GM06990 (cell line): ENCODE measurements around the gene STXBP6.
A peak's percentile ranks its signal among the peaks of the same experiment; 100 is the strongest.

Experiments used
- DNase-seq: peaks from one replicate; pipeline ENCODE4 v3.0.0-alpha.2; 2011; ENCODE audit not compliant: insufficient read length; ENCODE audit errors: extremely low read depth
- H3K27me3 ChIP-seq: replicated peaks from 2 replicates; pipeline ENCODE4 v1.6.0; 2011; ENCODE audit warnings: low read length; ENCODE audit not compliant: control insufficient read depth, insufficient read depth
- H3K36me3 ChIP-seq: 2 replicates; pipeline ENCODE4 v1.5.1; 2011; ENCODE audit warnings: low read length; ENCODE audit not compliant: control insufficient read depth, insufficient read depth
- H3K4me3 ChIP-seq: replicated peaks from 2 replicates; pipeline ENCODE4 v1.5.1; 2011; ENCODE audit warnings: low read depth, mild to moderate bottlenecking, control low read depth, low read length
- TF ChIP-seq, protein P1 (sequence below): IDR thresholded peaks from 2 replicates; pipeline ENCODE4 v1.5.1; 2011; ENCODE audit warnings: low read length, control low read depth, mild to moderate bottlenecking, inconsistent platforms; ENCODE audit not compliant: insufficient read depth, poor library complexity, severe bottlenecking

STXBP6 gene

DNA sequence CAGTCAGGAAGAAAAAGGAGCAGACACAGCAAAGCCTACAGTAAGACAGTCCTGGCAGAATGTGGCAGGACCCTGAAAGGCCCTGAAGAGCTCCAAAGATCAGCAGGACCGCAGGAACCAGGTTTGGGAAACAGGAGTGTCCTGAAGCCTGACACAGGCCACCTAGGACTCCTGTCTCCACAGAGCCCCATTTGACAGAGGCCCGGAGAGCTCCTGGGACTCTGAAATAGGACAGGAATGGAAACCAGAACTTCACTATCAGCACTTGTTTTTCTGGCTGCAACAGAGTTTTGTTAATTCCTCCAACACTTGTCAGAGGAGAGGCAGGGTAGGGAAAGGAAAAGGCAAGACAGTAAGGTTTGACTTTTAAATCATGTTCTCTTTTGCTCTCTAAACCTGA is 12.9 kb downstream of the STXBP6 start:
- no peak for DNase-seq
- Histone ChIP-seq H3K4me3 (no peak overlapping the region), H3K27me3 (no peaks in the 10 kb centered on the region), H3K36me3 (no peaks in the 10 kb centered on the region)
- TF ChIP-seq, protein P1, sequence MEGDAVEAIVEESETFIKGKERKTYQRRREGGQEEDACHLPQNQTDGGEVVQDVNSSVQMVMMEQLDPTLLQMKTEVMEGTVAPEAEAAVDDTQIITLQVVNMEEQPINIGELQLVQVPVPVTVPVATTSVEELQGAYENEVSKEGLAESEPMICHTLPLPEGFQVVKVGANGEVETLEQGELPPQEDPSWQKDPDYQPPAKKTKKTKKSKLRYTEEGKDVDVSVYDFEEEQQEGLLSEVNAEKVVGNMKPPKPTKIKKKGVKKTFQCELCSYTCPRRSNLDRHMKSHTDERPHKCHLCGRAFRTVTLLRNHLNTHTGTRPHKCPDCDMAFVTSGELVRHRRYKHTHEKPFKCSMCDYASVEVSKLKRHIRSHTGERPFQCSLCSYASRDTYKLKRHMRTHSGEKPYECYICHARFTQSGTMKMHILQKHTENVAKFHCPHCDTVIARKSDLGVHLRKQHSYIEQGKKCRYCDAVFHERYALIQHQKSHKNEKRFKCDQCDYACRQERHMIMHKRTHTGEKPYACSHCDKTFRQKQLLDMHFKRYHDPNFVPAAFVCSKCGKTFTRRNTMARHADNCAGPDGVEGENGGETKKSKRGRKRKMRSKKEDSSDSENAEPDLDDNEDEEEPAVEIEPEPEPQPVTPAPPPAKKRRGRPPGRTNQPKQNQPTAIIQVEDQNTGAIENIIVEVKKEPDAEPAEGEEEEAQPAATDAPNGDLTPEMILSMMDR: no peak

GRCh38 chr14:25034803-25035681 is 14.9 kb downstream of the STXBP6 start:
- no peaks in the 10 kb centered on the region for H3K27me3 ChIP-seq
- no peaks in the 10 kb centered on the region for H3K36me3 ChIP-seq
- H3K4me3 ChIP-seq: no peak overlapping the region
- no peak for DNase-seq
- TF ChIP-seq, protein P1: no peak

- no peak for DNase-seq
Observed at GRCh38 chr14:25033358-25033757, 16.6 kb downstream of the STXBP6 start.

DNA sequence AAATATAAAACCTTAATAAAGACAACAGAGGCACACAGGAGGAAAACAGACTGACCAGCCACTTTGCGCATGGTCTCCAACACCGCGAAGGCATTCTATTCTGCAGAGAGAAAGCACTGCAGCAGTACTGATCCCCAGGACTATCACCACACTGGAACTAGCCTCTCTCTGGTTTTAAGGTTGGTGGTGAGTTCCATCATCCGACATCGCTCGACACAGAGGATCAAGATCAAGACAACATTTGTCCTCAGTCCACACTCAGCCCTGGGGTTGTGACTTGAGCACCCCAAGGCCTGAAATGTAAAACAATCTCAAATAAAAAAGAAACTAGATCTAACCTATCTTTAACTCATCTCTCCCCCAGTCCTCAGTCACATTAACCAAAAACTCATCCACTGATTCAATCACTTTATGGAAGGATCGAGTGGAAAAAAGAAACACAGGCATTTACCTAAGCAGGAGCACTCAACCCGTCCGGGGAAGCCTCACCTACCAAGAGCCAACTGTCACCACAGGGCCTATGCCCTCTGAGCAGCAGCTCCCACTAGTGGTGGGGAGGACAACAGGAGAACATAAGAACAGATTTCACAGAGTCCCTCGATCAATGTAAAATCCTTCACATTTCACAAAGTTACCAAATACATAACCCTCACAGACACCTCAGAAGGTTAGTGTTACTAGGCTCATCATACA is 17.7 kb downstream of the STXBP6 start:
- Histone ChIP-seq H3K36me3 (no peaks in the 10 kb centered on the region), H3K4me3 (no peak overlapping the region), H3K27me3 (no peaks in the 10 kb centered on the region)
- DNase-seq: no peak
- TF ChIP-seq, protein P1: peak; percentile 46

More at GRCh38 chr14:25033358-25033757, 16.6 kb downstream of the STXBP6 start:
- no peak overlapping the region for H3K4me3 ChIP-seq
- H3K36me3 ChIP-seq: no peaks in the 10 kb centered on the region
- H3K27me3 ChIP-seq: no peaks in the 10 kb centered on the region
- TF ChIP-seq, protein P1: no peak

DNA sequence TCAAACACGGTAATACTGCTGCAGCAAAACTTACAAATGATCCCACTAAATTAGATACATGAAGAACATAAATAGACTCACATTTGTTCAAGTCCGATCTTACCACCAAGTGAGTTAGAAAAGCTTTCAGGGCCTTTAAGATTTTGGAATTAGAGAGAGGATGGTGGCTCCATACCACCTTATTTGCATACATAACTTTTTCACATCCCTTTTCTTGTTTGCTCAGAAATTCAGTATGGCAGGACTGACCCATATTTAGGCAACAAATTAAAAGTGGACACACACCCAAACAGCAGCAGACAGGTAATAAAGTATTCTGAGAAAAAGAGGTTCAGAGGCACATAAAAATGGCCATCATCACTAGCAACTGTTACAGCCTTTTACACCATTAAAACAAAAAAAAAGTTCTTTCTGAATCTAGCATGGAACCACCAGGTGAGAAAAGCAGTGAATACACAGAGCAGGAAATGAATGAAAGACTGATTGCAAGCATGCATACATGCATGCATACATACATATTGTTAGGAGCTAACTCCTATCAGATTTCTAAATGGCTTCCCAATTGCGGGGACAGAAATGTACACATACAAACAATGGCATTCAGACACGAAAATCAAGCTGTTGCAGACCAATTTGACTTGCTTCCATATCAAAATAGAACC is 23.3 kb downstream of the STXBP6 start:
- no peak for DNase-seq
- H3K4me3 ChIP-seq: no peak overlapping the region
- TF ChIP-seq, protein P1: no peak
- no peaks in the 10 kb centered on the region for H3K36me3 ChIP-seq
- no peaks in the 10 kb centered on the region for H3K27me3 ChIP-seq
